Measurements from ENCODE around the gene TPK1.

The TPK1 gene

DNA sequence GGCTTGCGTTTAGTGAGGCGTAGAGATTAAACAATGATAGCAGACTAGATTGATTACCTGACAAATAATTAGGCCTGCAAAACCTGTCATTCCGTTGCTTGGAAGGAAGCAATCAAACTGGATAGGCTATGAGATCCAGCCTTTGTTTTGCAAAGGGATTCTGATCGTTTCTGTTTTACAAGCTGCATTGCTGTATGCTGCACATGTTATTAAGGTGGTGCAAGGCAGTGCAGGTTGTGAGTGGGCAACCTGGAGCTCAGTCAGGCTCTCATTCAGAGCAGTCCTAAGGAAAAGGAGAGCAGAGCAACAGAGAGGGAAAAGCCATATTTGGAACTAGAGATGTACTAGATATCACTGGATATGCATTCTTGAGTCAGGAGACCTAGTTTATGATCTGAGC, 425.4 kb downstream of the TPK1 start:
- no peak for DNase-seq

DNA sequence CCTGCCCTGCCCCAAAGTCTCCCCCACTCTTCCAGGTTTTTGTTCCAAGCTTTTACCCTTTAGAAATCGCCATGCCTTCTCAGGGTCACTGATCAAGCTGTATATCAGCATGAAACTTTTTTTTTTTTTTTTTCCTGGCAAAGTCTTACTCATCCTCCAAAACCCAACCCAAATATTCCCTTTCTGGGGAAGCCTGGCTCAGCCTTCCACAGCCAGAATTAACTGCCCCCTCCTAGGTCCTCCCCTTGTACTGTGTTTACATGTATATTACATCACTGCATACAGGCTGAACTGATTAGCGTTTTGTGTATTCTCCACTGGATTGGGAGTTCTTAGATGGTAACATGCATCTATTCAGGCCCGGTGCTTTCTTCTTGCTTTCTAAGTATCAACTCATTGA, 427.7 kb downstream of the TPK1 start:
- DNase-seq = no peak

GRCh38 chr7:144407266-144407931, 428.5 kb downstream of the TPK1 start:
- DNase-seq = no peak

- no peak for DNase-seq
These were observed 430.9 kb downstream of the TPK1 start for GRCh38 chr7:144404946-144405345.

- DNase-seq = no peak
These were observed 432.2 kb downstream of the TPK1 start, which contains the start of gene NOBOX for GRCh38 chr7:144403649-144404061. Gene NOBOX (minus strand): TSS chr7:144403693.

DNA sequence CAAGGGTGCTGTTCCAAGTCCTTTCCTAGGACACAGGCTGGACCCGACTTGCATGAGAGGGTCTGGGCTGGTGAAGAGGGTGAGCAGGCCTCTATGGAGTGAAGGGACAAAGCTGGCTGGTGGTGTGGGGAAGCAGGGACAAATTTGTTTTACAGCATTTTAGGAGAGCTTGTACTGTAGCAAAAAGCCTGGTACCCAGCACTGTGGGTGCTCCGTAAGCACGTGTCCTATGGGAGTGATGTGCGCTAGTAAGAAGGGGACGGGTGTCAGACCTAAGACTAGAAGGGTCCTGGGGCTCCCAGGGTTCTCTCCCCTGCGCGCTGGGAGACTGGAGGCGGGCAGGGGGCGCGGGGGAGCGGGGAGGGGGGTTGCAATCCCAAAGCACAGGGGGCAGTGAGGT, 432.8 kb downstream of the TPK1 start:
- DNase-seq = no peak

Data from nucleus accumbens (tissue), 56 donors.